ENCODE measurements around the gene CHN2. TPM values are rescaled to one million over a fixed set of nuclear protein-coding genes. Genes with fewer than 3 reads are reported as not detected.

Gene CHN2
- total RNA-seq, 1 experiment from 2014 or later: 5.0 TPM

DNA sequence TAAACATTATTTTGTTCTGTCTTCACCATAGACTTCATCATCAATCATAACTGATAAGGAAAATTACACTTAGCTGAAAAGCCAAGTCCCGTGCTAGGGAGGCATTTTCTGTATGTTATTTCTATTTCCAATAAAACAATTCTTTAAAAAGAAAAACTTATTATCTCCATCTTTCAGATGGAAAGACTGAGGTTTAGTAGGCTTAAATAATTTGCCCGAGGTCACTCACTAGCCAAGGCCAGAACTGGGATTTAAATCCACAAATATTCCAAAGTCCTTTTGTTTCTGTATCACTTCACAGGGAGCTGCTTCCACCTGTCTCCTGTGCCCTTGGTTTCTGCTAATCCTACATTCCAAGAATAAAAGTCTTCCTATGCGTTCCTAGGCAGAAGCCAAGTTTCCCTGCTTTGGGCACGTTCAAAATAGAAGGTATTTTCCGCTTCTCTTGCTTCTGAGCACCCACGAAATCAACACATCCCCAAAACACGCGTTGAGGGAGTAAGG lies 49.0 kb upstream of the CHN2 start:
- ATAC-seq (no peak), DNase-seq (ENCODE audit: low spot score) (no peak)
- H3K27ac Mint-ChIP-seq: 0 out of 2 replicates have a peak overlapping the region, but pooled peaks have one; percentile 26
- peaks cover 13% of the 10 kb centered on the region for H3K27me3 Mint-ChIP-seq (ENCODE audit: low read depth)
- H3K4me1 Mint-ChIP-seq: peaks cover 19% of the 10 kb centered on the region
- POLR2A ChIA-PET: no interaction called here
- CTCF ChIA-PET: interaction anchor here (0.6 to 5.8 kb wide), 4 partner anchors 44 to 263 kb away, joined by 3 to 31 read pairs (median 3); no protein-coding TSS in a partner anchor
- TF ChIP-seq, protein P1, sequence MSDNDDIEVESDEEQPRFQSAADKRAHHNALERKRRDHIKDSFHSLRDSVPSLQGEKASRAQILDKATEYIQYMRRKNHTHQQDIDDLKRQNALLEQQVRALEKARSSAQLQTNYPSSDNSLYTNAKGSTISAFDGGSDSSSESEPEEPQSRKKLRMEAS (CRISPR knock-in tag; IDR thresholded peaks at IDR 0.05): no peak
- TF ChIP-seq ZBTB21 (CRISPR knock-in tag; IDR thresholded peaks at IDR 0.05; ENCODE audit: borderline replicate concordance): no peak
- TF ChIP-seq, protein P2, sequence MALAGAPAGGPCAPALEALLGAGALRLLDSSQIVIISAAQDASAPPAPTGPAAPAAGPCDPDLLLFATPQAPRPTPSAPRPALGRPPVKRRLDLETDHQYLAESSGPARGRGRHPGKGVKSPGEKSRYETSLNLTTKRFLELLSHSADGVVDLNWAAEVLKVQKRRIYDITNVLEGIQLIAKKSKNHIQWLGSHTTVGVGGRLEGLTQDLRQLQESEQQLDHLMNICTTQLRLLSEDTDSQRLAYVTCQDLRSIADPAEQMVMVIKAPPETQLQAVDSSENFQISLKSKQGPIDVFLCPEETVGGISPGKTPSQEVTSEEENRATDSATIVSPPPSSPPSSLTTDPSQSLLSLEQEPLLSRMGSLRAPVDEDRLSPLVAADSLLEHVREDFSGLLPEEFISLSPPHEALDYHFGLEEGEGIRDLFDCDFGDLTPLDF (CRISPR knock-in tag; IDR thresholded peaks at IDR 0.05): no peak
- H3K36me3 Mint-ChIP-seq: peaks cover 2% of the 10 kb centered on the region; the same call in 1 of the 2 replicates
- no peaks in the 10 kb centered on the region for H3K9me3 Mint-ChIP-seq
- H3K4me3 Mint-ChIP-seq: peak overlapping the region; percentile 96

DNA sequence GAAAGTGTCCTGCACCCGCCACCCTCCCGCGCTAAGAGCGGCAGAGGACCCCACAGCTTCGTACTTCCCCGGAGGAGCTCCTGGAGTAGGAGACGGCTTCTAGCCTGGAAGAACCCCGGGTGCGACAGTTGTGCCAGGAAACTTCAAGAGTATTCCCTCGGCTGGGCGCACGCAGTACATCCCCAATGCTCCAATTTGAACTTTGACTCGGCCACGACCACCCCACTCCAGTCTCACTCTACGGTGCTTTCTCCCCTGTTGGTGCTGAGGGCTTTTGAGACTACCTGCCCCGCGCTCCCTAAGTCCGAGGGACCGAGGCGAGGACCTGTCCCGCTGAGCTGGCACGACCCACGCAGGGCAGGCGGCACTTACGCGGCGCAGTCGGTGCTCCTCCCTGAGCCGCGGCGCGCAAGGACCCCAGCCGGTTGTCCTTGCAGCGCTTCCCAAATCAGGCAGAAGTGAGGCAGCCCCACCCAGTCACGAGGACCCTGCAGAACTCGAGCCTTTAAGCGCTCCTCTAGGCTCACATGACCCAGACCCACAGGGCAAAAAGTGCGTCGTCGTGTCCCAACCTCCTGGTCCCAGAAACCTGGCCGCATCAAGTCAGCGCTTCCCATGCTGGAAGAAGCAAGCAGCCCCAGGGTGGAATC lies 48.4 kb upstream of the CHN2 start, which contains the start of gene CPVL:
Gene CPVL, minus strand, starts transcription at position 481 of the 650 bp plus-strand sequence. CDS start 25,476 bp downstream, outside the sequence.
- 0 out of 2 replicates have a peak within 1 kb of the TSS, but pooled peaks have one; percentile 26 for H3K27ac Mint-ChIP-seq
- peaks cover 2% of the 10 kb centered on the region; the same call in 1 of the 2 replicates for H3K36me3 Mint-ChIP-seq
- ChIA-PET CTCF (interaction anchor here (0.8 to 5.8 kb wide), 7 partner anchors 32 to 217 kb away, joined by 3 to 31 read pairs (median 3); no protein-coding TSS in a partner anchor), POLR2A (no interaction called here)
- peak; percentile 65 for DNase-seq (ENCODE audit: low spot score)
- peak; percentile 94 for ATAC-seq
- peak within 1 kb of the TSS; percentile 96 for H3K4me3 Mint-ChIP-seq
- no peaks in the 10 kb centered on the region for H3K9me3 Mint-ChIP-seq
- peaks cover 19% of the 10 kb centered on the region for H3K4me1 Mint-ChIP-seq
- peaks cover 13% of the 10 kb centered on the region for H3K27me3 Mint-ChIP-seq (ENCODE audit: low read depth)
- TF ChIP-seq NFE2L1 (CRISPR knock-in tag; IDR thresholded peaks at IDR 0.05) (0 out of 2 replicates have a peak, but pooled peaks have one; percentile 42), TP53 (CRISPR knock-in tag; IDR thresholded peaks at IDR 0.05) (peak; percentile 53; the same call in 1 of the 2 replicates), FOXK1 (CRISPR knock-in tag; IDR thresholded peaks at IDR 0.05) (peak; percentile 73), NR1H2 (CRISPR knock-in tag; IDR thresholded peaks at IDR 0.05) (no peak), RELA (CRISPR knock-in tag; IDR thresholded peaks at IDR 0.05; ENCODE audit: borderline replicate concordance) (no peak), SP1 (CRISPR knock-in tag; conservative IDR thresholded peaks at IDR 0.05) (no peak), KAT7 (CRISPR knock-in tag; IDR thresholded peaks at IDR 0.05; ENCODE audit: borderline replicate concordance) (0 out of 2 replicates have a peak, but pooled peaks have one; percentile 63), ETV6 (CRISPR knock-in tag; IDR thresholded peaks at IDR 0.05) (no peak), ELF4 (CRISPR knock-in tag; IDR thresholded peaks at IDR 0.05; ENCODE audit: low read depth) (no peak), ZNF121 (CRISPR knock-in tag; IDR thresholded peaks at IDR 0.05) (no peak), GABPB1 (CRISPR knock-in tag; IDR thresholded peaks at IDR 0.05) (peak; percentile 12; the same call in 1 of the 2 replicates), SMAD4 (CRISPR knock-in tag; IDR thresholded peaks at IDR 0.05) (no peak)
- TF ChIP-seq, protein P3, sequence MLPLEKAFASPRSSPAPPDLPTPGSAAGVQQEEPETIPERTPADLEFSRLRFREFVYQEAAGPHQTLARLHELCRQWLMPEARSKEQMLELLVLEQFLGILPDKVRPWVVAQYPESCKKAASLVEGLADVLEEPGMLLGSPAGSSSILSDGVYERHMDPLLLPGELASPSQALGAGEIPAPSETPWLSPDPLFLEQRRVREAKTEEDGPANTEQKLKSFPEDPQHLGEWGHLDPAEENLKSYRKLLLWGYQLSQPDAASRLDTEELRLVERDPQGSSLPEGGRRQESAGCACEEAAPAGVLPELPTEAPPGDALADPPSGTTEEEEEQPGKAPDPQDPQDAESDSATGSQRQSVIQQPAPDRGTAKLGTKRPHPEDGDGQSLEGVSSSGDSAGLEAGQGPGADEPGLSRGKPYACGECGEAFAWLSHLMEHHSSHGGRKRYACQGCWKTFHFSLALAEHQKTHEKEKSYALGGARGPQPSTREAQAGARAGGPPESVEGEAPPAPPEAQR (CRISPR knock-in tag; IDR thresholded peaks at IDR 0.05): no peak
- TF ChIP-seq, protein P4, sequence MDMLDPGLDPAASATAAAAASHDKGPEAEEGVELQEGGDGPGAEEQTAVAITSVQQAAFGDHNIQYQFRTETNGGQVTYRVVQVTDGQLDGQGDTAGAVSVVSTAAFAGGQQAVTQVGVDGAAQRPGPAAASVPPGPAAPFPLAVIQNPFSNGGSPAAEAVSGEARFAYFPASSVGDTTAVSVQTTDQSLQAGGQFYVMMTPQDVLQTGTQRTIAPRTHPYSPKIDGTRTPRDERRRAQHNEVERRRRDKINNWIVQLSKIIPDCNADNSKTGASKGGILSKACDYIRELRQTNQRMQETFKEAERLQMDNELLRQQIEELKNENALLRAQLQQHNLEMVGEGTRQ (CRISPR knock-in tag; IDR thresholded peaks at IDR 0.05): peak; percentile 89
- TF ChIP-seq, protein P5, sequence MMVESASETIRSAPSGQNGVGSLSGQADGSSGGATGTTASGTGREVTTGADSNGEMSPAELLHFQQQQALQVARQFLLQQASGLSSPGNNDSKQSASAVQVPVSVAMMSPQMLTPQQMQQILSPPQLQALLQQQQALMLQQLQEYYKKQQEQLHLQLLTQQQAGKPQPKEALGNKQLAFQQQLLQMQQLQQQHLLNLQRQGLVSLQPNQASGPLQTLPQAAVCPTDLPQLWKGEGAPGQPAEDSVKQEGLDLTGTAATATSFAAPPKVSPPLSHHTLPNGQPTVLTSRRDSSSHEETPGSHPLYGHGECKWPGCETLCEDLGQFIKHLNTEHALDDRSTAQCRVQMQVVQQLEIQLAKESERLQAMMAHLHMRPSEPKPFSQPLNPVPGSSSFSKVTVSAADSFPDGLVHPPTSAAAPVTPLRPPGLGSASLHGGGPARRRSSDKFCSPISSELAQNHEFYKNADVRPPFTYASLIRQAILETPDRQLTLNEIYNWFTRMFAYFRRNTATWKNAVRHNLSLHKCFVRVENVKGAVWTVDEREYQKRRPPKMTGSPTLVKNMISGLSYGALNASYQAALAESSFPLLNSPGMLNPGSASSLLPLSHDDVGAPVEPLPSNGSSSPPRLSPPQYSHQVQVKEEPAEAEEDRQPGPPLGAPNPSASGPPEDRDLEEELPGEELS (CRISPR knock-in tag; IDR thresholded peaks at IDR 0.05): peak; percentile 15; the same call in 1 of the 2 replicates
- TF ChIP-seq, protein P1 (CRISPR knock-in tag; IDR thresholded peaks at IDR 0.05): peak; percentile 78; the same call in 1 of the 2 replicates
- TF ChIP-seq, protein P6, sequence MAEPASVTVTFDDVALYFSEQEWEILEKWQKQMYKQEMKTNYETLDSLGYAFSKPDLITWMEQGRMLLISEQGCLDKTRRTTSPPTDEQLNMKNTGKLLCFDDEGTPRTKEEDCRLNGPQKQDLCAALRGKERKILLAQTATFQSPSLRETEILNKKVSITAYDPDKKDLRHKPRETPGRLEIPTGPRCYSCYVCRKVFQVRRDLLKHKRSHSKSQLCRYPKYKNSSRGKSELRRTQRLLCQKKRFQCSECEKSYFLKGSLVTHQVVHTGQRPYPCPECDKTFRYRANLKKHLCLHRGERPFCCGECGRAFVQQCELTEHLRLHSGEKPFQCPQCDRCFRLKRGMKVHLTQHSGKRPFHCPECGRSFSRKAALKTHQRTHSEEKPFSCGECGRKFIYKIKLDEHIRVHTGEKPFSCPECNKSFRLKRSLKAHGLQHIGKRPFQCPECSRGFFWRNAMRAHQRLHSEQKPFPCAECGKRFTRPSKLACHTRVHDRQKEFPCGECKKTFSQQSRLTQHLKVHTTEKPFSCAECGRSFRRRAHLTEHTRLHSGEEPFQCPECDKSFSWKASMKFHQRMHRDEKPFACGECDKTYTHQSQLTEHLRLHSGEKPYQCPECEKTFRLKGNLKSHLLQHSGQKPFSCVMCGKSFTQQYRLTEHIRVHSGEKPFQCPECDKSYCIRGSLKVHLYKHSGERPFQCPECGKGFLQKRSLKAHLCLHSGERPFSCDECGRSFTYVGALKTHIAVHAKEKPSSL (CRISPR knock-in tag; conservative IDR thresholded peaks at IDR 0.05): no peak
- TF ChIP-seq, protein P7, sequence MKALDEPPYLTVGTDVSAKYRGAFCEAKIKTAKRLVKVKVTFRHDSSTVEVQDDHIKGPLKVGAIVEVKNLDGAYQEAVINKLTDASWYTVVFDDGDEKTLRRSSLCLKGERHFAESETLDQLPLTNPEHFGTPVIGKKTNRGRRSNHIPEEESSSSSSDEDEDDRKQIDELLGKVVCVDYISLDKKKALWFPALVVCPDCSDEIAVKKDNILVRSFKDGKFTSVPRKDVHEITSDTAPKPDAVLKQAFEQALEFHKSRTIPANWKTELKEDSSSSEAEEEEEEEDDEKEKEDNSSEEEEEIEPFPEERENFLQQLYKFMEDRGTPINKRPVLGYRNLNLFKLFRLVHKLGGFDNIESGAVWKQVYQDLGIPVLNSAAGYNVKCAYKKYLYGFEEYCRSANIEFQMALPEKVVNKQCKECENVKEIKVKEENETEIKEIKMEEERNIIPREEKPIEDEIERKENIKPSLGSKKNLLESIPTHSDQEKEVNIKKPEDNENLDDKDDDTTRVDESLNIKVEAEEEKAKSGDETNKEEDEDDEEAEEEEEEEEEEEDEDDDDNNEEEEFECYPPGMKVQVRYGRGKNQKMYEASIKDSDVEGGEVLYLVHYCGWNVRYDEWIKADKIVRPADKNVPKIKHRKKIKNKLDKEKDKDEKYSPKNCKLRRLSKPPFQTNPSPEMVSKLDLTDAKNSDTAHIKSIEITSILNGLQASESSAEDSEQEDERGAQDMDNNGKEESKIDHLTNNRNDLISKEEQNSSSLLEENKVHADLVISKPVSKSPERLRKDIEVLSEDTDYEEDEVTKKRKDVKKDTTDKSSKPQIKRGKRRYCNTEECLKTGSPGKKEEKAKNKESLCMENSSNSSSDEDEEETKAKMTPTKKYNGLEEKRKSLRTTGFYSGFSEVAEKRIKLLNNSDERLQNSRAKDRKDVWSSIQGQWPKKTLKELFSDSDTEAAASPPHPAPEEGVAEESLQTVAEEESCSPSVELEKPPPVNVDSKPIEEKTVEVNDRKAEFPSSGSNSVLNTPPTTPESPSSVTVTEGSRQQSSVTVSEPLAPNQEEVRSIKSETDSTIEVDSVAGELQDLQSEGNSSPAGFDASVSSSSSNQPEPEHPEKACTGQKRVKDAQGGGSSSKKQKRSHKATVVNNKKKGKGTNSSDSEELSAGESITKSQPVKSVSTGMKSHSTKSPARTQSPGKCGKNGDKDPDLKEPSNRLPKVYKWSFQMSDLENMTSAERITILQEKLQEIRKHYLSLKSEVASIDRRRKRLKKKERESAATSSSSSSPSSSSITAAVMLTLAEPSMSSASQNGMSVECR (CRISPR knock-in tag; IDR thresholded peaks at IDR 0.05; ENCODE audit: borderline replicate concordance): no peak

Measured in WTC11 (cell line).